Osteocyte (in vitro differentiated cells): ENCODE results near the gene KCNC1. TPM values are rescaled to one million over a fixed set of nuclear protein-coding genes. Genes with fewer than 3 reads are reported as not detected.

Experiments used
- DNase-seq: peaks from one replicate; pipeline ENCODE4 v3.0.0; 2021; ENCODE audit warnings: mixed read lengths; ENCODE audit not compliant: unreplicated experiment; ENCODE audit errors: extremely low spot score
- H3K27ac Mint-ChIP-seq: one replicate; pipeline ENCODE4 v1.8.0; 2021; ENCODE audit warnings: mild to moderate bottlenecking, mixed read lengths; ENCODE audit not compliant: unreplicated experiment
- H3K27me3 Mint-ChIP-seq: one replicate; pipeline ENCODE4 v1.8.0; 2021; ENCODE audit warnings: mixed read lengths; ENCODE audit not compliant: unreplicated experiment
- H3K36me3 Mint-ChIP-seq: one replicate; pipeline ENCODE4 v1.8.0; 2021; ENCODE audit warnings: mixed read lengths; ENCODE audit not compliant: unreplicated experiment
- H3K4me1 Mint-ChIP-seq: one replicate; pipeline ENCODE4 v1.8.0; 2021; ENCODE audit warnings: mixed read lengths; ENCODE audit not compliant: unreplicated experiment
- H3K4me3 Mint-ChIP-seq: one replicate; pipeline ENCODE4 v1.8.0; 2021; ENCODE audit warnings: mild to moderate bottlenecking, moderate library complexity, mixed read lengths; ENCODE audit not compliant: unreplicated experiment
- H3K9me3 Mint-ChIP-seq: one replicate; pipeline ENCODE4 v1.8.0; 2021; ENCODE audit warnings: mixed read lengths; ENCODE audit not compliant: unreplicated experiment
- total RNA-seq: library from RNA; stranded (reverse); gene quantifications from 2 replicates; pipeline ENCODE4 v1.2.1, GENCODE V29; 2021
- TF ChIP-seq, protein P1 (sequence below): fragments of 200-600 bp; sonication (generic); IDR thresholded peaks from 2 replicates; pipeline ENCODE4 v1.5.0; 2021; ENCODE audit warnings: antibody characterized with exemption, mild to moderate bottlenecking, moderate library complexity

KCNC1 gene
- total RNA-seq, 1 donor from 2014 or later: not detected

DNA sequence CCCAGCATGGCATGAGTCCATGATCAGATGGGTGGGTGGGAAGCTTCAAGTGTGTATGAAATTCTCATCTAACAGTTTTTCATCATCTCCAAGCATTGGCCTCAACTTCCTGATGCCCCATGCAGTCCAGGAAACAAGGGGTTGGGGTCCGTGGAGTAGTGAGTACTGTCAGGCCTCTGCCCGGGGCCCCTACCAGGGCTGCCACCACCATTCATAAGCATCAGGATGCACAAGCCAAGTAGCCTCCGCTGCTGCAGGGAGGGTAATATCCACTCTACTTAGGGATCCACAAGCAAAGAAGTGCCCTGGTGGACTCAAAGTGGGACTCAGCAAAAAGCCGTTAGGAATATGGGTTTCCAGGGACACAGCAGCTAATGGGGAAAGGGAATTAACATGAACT is 49.3 kb downstream of the KCNC1 start:
- Mint-ChIP-seq H3K27me3 (no peaks in the 10 kb centered on the region), H3K4me1 (peaks cover 8% of the 10 kb centered on the region), H3K4me3 (no peak overlapping the region), H3K36me3 (no peaks in the 10 kb centered on the region), H3K27ac (no peak overlapping the region), H3K9me3 (no peaks in the 10 kb centered on the region)
- DNase-seq: no peak
- TF ChIP-seq, protein P1, sequence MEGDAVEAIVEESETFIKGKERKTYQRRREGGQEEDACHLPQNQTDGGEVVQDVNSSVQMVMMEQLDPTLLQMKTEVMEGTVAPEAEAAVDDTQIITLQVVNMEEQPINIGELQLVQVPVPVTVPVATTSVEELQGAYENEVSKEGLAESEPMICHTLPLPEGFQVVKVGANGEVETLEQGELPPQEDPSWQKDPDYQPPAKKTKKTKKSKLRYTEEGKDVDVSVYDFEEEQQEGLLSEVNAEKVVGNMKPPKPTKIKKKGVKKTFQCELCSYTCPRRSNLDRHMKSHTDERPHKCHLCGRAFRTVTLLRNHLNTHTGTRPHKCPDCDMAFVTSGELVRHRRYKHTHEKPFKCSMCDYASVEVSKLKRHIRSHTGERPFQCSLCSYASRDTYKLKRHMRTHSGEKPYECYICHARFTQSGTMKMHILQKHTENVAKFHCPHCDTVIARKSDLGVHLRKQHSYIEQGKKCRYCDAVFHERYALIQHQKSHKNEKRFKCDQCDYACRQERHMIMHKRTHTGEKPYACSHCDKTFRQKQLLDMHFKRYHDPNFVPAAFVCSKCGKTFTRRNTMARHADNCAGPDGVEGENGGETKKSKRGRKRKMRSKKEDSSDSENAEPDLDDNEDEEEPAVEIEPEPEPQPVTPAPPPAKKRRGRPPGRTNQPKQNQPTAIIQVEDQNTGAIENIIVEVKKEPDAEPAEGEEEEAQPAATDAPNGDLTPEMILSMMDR: no peak

DNA sequence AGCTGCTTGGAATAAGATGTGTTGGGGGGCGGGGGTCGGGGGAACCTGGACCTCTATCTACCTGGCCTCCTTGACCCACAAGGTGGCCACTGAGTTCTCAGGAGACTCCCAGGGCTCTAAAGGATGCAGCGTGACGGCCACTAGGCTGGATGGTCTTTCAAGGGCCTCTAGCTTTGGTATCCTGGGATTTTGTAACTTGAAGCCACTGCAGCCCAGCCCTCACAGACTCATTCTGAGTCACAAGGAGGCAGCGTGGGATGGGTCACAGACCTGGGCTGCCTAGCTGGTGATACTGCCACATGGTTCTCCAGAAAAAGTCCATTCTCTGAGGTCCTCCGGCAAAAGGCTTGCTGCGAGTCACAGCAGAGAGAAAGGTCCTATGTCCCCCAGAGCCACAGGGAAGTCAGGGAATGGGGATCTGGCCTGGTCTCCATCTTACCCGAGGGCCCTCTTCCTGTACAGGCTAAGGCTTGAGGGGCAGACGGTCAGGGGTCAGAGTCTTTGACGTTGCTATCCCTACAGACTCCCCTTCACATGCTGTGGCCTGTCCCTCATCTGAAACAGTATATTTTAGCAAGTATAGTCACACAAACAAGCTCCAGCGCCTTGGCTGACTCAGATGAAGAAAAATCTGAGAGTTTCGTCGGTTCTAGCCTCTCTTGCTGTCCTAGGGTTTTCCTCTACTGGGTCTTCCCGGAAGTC is 52.4 kb downstream of the KCNC1 start:
- peak overlapping the region; percentile 25 for H3K27ac Mint-ChIP-seq
- peaks cover 13% of the 10 kb centered on the region for H3K4me1 Mint-ChIP-seq
- no peak overlapping the region for H3K4me3 Mint-ChIP-seq
- no peaks in the 10 kb centered on the region for H3K9me3 Mint-ChIP-seq
- TF ChIP-seq, protein P1: no peak
- no peaks in the 10 kb centered on the region for H3K27me3 Mint-ChIP-seq
- DNase-seq: no peak
- no peaks in the 10 kb centered on the region for H3K36me3 Mint-ChIP-seq

DNA sequence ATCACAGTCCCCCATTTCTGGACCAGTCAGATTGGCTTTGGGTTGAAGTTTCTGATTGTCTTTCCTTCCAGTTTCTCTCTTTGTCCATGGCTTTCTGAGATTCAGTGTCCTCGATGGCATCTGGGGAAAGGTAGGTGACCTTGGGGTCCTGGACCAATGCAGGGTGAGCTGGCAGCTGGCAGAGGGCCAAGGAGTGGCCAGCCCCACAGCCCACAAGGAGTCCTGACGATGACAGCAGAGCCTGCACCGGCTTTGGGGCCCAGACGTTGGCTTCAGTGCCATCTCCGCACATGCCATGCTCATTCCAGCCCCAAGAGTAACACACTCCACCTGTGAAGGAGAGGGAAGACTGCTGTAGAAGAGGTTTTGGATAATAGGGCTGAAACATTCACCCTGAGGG is 53.5 kb downstream of the KCNC1 start:
- TF ChIP-seq, protein P1: no peak
- H3K9me3 Mint-ChIP-seq: no peaks in the 10 kb centered on the region
- H3K4me3 Mint-ChIP-seq: no peak overlapping the region
- H3K27ac Mint-ChIP-seq: no peak overlapping the region
- DNase-seq: no peak
- H3K27me3 Mint-ChIP-seq: no peaks in the 10 kb centered on the region
- no peaks in the 10 kb centered on the region for H3K36me3 Mint-ChIP-seq
- peaks cover 13% of the 10 kb centered on the region for H3K4me1 Mint-ChIP-seq

DNA sequence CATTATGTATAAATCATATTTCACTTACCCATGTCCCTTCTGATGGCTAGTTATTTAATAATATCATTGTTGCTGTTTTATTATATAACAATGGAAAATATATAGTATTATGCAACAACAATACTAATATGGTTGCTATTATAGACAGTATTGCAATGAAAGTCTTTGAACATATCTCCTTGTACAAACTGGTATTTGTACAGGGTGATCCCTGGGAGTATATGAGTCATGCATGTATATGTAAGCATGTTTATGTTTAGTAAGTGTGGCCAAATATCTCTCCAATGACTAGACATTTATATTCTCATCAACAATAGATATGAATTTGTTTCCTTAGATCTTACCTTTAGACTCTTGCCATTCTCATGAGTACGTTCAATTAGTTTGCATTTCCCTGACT is 55.9 kb downstream of the KCNC1 start:
- no peaks in the 10 kb centered on the region for H3K27me3 Mint-ChIP-seq
- H3K27ac Mint-ChIP-seq: no peak overlapping the region
- no peak overlapping the region for H3K4me3 Mint-ChIP-seq
- H3K36me3 Mint-ChIP-seq: no peaks in the 10 kb centered on the region
- DNase-seq: no peak
- H3K9me3 Mint-ChIP-seq: no peaks in the 10 kb centered on the region
- TF ChIP-seq, protein P1: no peak
- H3K4me1 Mint-ChIP-seq: peaks cover 13% of the 10 kb centered on the region

DNA sequence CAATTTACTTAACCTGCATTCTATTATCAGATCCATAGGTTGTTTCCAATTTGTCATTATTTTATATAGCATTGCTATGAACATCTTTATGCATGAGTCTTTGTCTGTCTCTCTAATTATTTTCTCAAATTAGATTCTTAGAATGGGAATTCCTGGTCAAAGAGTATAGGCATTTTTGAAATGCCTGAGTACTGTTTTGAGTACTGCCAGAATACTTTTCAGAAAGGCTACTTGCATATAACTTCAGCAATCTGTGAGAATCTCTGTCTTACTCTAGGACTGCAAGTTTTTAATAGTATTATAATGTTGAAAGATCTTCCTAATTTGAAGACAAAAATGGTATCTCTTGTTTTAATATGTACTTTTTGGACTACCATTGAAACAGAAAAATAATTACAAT is 56.6 kb downstream of the KCNC1 start:
- H3K4me1 Mint-ChIP-seq: peaks cover 13% of the 10 kb centered on the region
- no peaks in the 10 kb centered on the region for H3K27me3 Mint-ChIP-seq
- TF ChIP-seq, protein P1: no peak
- H3K27ac Mint-ChIP-seq: no peak overlapping the region
- DNase-seq: no peak
- no peaks in the 10 kb centered on the region for H3K36me3 Mint-ChIP-seq
- H3K9me3 Mint-ChIP-seq: no peaks in the 10 kb centered on the region
- no peak overlapping the region for H3K4me3 Mint-ChIP-seq
